Thyroid gland (tissue), 4 donors: ENCODE data around the gene MT3.

Experiments
- POLR2A ChIP-seq, 2 donors: fragments of 450-650 bp; IDR thresholded peaks; one replicate each; pipeline ENCODE4 v1.6.1; 2017; ENCODE audit warnings: antibody characterized with exemption in 2 of 2, mild to moderate bottlenecking in 2 of 2, moderate library complexity in 1 of 2
- TF ChIP-seq, protein P1 (sequence below), 6 experiments: fragments of 200-600 bp in 3 of 6; fragments of 450-650 bp in 3 of 6; sonication (generic) in 3 of 6; IDR thresholded peaks; one replicate each; pipeline ENCODE4 v1.5.1; 2016 to 2019; ENCODE audit warnings: antibody characterized with exemption in 6 of 6, mild to moderate bottlenecking in 2 of 6, inconsistent platforms in 1 of 6, moderate library complexity in 1 of 6

DNA sequence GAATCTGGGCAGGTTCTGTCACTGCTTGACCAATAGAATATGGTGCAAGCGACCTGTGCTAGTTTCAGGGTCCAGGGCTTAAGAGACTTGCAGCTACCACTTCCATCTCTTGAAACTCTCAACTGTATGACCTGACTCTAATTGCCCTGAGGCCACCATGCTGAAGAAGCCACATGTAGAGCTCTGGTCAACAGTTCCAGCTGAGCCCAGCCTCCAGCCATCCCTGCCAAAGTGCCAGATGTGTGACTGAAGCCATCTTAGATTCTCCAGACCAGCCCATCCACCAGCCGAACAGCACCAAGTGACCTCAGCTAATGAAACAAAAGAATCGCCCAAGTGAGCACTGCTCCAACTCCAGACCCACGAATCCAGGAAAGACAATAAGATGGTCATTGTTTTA, 15.6 kb downstream of the MT3 start:
- TF ChIP-seq, protein P1, sequence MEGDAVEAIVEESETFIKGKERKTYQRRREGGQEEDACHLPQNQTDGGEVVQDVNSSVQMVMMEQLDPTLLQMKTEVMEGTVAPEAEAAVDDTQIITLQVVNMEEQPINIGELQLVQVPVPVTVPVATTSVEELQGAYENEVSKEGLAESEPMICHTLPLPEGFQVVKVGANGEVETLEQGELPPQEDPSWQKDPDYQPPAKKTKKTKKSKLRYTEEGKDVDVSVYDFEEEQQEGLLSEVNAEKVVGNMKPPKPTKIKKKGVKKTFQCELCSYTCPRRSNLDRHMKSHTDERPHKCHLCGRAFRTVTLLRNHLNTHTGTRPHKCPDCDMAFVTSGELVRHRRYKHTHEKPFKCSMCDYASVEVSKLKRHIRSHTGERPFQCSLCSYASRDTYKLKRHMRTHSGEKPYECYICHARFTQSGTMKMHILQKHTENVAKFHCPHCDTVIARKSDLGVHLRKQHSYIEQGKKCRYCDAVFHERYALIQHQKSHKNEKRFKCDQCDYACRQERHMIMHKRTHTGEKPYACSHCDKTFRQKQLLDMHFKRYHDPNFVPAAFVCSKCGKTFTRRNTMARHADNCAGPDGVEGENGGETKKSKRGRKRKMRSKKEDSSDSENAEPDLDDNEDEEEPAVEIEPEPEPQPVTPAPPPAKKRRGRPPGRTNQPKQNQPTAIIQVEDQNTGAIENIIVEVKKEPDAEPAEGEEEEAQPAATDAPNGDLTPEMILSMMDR (IDR thresholded peaks at IDR 0.05) = no peak
- TF ChIP-seq POLR2A (IDR thresholded peaks at IDR 0.05) = no peak
